C4-2B (cell line): ENCODE measurements around the gene PSMD12.

ENCODE experiments used
- ZFX ChIP-seq: fragments of 450-650 bp; IDR thresholded peaks from 2 replicates; pipeline ENCODE4 v1.6.1; 2017
- TF ChIP-seq, protein P1 (sequence below): fragments of 450-650 bp; conservative IDR thresholded peaks from 2 replicates; pipeline ENCODE4 v1.5.1; 2017; ENCODE audit warnings: mild to moderate bottlenecking

DNA sequence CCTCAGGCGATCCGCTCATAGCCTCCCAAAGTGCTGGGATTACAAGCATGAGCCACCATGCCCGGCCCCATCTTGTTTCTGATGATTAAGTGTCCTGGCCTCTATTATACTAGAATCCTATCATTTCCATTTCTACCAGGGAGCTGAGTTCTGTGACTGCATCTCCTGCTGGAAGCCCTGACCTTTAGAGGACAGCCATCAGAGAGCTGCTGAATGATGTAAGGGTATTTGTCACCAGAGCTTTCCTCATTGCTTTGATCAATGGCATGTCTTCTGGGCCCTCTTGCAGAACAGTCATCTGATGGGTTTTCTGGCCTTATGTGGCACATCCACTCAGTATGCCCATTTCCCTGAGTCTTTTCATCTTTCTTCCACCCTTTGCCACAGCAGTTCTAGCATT is 39.9 kb downstream of the PSMD12 start:
- TF ChIP-seq, protein P1, sequence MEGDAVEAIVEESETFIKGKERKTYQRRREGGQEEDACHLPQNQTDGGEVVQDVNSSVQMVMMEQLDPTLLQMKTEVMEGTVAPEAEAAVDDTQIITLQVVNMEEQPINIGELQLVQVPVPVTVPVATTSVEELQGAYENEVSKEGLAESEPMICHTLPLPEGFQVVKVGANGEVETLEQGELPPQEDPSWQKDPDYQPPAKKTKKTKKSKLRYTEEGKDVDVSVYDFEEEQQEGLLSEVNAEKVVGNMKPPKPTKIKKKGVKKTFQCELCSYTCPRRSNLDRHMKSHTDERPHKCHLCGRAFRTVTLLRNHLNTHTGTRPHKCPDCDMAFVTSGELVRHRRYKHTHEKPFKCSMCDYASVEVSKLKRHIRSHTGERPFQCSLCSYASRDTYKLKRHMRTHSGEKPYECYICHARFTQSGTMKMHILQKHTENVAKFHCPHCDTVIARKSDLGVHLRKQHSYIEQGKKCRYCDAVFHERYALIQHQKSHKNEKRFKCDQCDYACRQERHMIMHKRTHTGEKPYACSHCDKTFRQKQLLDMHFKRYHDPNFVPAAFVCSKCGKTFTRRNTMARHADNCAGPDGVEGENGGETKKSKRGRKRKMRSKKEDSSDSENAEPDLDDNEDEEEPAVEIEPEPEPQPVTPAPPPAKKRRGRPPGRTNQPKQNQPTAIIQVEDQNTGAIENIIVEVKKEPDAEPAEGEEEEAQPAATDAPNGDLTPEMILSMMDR: no peak
- no peak for TF ChIP-seq ZFX
